Neural cell (in vitro differentiated cells): ENCODE data around the gene BNC2. TPM values are rescaled to one million over a fixed set of nuclear protein-coding genes. Genes with fewer than 3 reads are reported as not detected.

Experiments
- H2AFZ ChIP-seq: fragments of 200-600, 300-800 bp; sonication (generic), shearing (Covaris generic); 2 replicates; pipeline ENCODE4 v1.6.0; 2014; ENCODE audit warnings: low read depth, mild to moderate bottlenecking, antibody characterized with exemption, low read length, moderate library complexity
- H3F3A ChIP-seq: fragments of 200-600 bp; shearing (Covaris generic); 2 replicates; pipeline ENCODE4 v1.6.1; 2016; ENCODE audit warnings: mild to moderate bottlenecking, moderate library complexity, mixed read lengths, antibody characterized with exemption, low read length; ENCODE audit not compliant: insufficient read depth, poor library complexity, severe bottlenecking
- H3K27ac ChIP-seq: fragments of 200-600, 300-800 bp; sonication (generic), shearing (Covaris generic); 2 replicates; pipeline ENCODE4 v1.5.1; 2014; ENCODE audit warnings: mild to moderate bottlenecking, low read length, moderate library complexity
- H3K27me3 ChIP-seq: fragments of 300-800, 200-600 bp; sonication (generic), shearing (Covaris generic); 2 replicates; pipeline ENCODE4 v1.6.0; 2014; ENCODE audit warnings: mild to moderate bottlenecking, low read depth, low read length, moderate library complexity; ENCODE audit not compliant: insufficient read depth
- H3K36me3 ChIP-seq: fragments of 300-800, 200-600 bp; sonication (generic), shearing (Covaris generic); 2 replicates; pipeline ENCODE4 v1.5.1; 2014; ENCODE audit warnings: mild to moderate bottlenecking, antibody characterized with exemption, low read length, moderate library complexity; ENCODE audit not compliant: insufficient read depth
- H3K4me2 ChIP-seq: fragments of 300-800, 200-600 bp; sonication (generic), shearing (Covaris generic); 2 replicates; pipeline ENCODE4 v1.6.0; 2014; ENCODE audit warnings: mild to moderate bottlenecking, low read length
- H3K4me3 ChIP-seq: fragments of 300-800, 200-600 bp; sonication (generic), shearing (Covaris generic); 2 replicates; pipeline ENCODE4 v1.5.1; 2014; ENCODE audit warnings: mild to moderate bottlenecking, low read length, moderate library complexity
- H3K79me2 ChIP-seq: fragments of 200-600 bp; shearing (Covaris generic); replicated peaks from 2 replicates; pipeline ENCODE4 v1.6.0; 2014; ENCODE audit warnings: mild to moderate bottlenecking, low read length, moderate library complexity; ENCODE audit not compliant: insufficient read depth
- H3K9ac ChIP-seq: fragments of 300-800, 200-600 bp; sonication (generic), shearing (Covaris generic); 2 replicates; pipeline ENCODE4 v1.6.1; 2016; ENCODE audit warnings: mild to moderate bottlenecking, low read length, mixed read lengths
- H3K9me2 ChIP-seq: fragments of 200-600 bp; shearing (Covaris generic); 2 replicates; pipeline ENCODE4 v1.6.1; 2016; ENCODE audit warnings: mild to moderate bottlenecking, low read length, mixed read lengths; ENCODE audit not compliant: insufficient read depth
- H3K9me3 ChIP-seq: fragments of 200-600, 300-800 bp; sonication (generic), shearing (Covaris generic); 2 replicates; pipeline ENCODE4 v1.6.1; 2016; ENCODE audit warnings: mild to moderate bottlenecking, mixed run types, low read length, moderate library complexity, mixed read lengths
- H4K20me1 ChIP-seq: fragments of 200-600 bp; shearing (Covaris generic); 2 replicates; pipeline ENCODE4 v1.6.1; 2016; ENCODE audit warnings: mild to moderate bottlenecking, mixed run types; ENCODE audit not compliant: insufficient read depth
- CTCF ChIP-seq: fragments of 450-650 bp; IDR thresholded peaks from 2 replicates; pipeline ENCODE4 v1.5.1; 2014; ENCODE audit warnings: antibody characterized with exemption, mild to moderate bottlenecking, moderate library complexity; ENCODE audit not compliant: poor library complexity, severe bottlenecking
- EP300 ChIP-seq: fragments of 450-650 bp; conservative IDR thresholded peaks from 2 replicates; pipeline ENCODE4 v1.6.1; 2014; ENCODE audit warnings: antibody characterized with exemption, mild to moderate bottlenecking, moderate library complexity; ENCODE audit not compliant: poor library complexity, severe bottlenecking
- EZH2 ChIP-seq: fragments of 200-600, 300-800 bp; shearing (Covaris generic), sonication (generic); IDR thresholded peaks from 2 replicates; pipeline ENCODE4 v1.6.1; 2014; ENCODE audit warnings: antibody characterized with exemption, low read length, borderline replicate concordance, mild to moderate bottlenecking; ENCODE audit not compliant: insufficient read depth, poor library complexity, severe bottlenecking
- MXI1 ChIP-seq: fragments of 450-650 bp; conservative IDR thresholded peaks from 2 replicates; pipeline ENCODE4 v1.6.1; 2014; ENCODE audit warnings: antibody characterized with exemption, mild to moderate bottlenecking; ENCODE audit not compliant: poor library complexity, severe bottlenecking
- POLR2AphosphoS5 ChIP-seq: IDR thresholded peaks from 2 replicates; pipeline ENCODE4 v1.6.1; 2012
- RAD21 ChIP-seq: fragments of 450-650 bp; conservative IDR thresholded peaks from 2 replicates; pipeline ENCODE4 v1.6.1; 2014; ENCODE audit warnings: antibody characterized with exemption, mild to moderate bottlenecking, moderate library complexity
- SMC3 ChIP-seq: fragments of 450-650 bp; conservative IDR thresholded peaks from 2 replicates; pipeline ENCODE4 v1.6.1; 2014; ENCODE audit warnings: antibody characterized with exemption, mild to moderate bottlenecking, moderate library complexity; ENCODE audit not compliant: poor library complexity
- TAF1 ChIP-seq: IDR thresholded peaks from 2 replicates; pipeline ENCODE4 v1.6.1; 2012; ENCODE audit warnings: low read depth
- polyA plus RNA-seq: library from polyadenylated mRNA; depleted of rRNA; stranded (reverse); fragments of >200 nt; gene quantifications from 2 replicates; pipeline ENCODE4 v1.2.3, GENCODE V29; 2014
- TF ChIP-seq, protein P1 (sequence below): IDR thresholded peaks from 2 replicates; pipeline ENCODE4 v1.6.1; 2012; ENCODE audit warnings: borderline replicate concordance

The BNC2 gene
- polyA plus RNA-seq, 1 donor from 2014 or later = 1.3 TPM

DNA sequence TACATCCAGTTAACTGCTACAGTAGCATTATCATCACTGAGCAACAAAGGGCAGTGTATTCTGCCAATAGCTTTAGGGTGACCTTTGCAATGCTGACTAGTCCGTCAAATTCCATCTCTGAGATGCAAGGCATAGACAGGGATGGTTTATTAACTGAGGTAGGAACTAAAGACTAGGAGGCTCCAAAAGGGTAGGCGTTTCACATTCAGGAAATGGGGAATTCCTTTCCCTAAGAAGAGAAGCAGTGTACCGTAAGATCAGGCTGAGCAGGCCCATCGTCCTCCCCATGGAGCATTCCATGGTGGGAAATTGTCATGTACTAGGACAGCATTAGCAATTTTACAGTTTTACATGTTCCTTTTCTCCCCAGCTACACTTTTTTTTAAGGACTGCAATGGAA is 157.7 kb downstream of the BNC2 start:
- H3K4me3 ChIP-seq = no peak overlapping the region
- H3K9me2 ChIP-seq = no peaks in the 10 kb centered on the region
- TF ChIP-seq CTCF (no peak), SMC3 (no peak), RAD21 (no peak), EP300 (no peak), MXI1 (no peak), EZH2 (no peak), TAF1 (no peak), POLR2AphosphoS5 (no peak)
- TF ChIP-seq, protein P1, sequence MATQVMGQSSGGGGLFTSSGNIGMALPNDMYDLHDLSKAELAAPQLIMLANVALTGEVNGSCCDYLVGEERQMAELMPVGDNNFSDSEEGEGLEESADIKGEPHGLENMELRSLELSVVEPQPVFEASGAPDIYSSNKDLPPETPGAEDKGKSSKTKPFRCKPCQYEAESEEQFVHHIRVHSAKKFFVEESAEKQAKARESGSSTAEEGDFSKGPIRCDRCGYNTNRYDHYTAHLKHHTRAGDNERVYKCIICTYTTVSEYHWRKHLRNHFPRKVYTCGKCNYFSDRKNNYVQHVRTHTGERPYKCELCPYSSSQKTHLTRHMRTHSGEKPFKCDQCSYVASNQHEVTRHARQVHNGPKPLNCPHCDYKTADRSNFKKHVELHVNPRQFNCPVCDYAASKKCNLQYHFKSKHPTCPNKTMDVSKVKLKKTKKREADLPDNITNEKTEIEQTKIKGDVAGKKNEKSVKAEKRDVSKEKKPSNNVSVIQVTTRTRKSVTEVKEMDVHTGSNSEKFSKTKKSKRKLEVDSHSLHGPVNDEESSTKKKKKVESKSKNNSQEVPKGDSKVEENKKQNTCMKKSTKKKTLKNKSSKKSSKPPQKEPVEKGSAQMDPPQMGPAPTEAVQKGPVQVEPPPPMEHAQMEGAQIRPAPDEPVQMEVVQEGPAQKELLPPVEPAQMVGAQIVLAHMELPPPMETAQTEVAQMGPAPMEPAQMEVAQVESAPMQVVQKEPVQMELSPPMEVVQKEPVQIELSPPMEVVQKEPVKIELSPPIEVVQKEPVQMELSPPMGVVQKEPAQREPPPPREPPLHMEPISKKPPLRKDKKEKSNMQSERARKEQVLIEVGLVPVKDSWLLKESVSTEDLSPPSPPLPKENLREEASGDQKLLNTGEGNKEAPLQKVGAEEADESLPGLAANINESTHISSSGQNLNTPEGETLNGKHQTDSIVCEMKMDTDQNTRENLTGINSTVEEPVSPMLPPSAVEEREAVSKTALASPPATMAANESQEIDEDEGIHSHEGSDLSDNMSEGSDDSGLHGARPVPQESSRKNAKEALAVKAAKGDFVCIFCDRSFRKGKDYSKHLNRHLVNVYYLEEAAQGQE = no peak
- H3K27me3 ChIP-seq = no peaks in the 10 kb centered on the region
- no peaks in the 10 kb centered on the region for H4K20me1 ChIP-seq
- H2AFZ ChIP-seq = no peak overlapping the region
- no peak overlapping the region for H3K9ac ChIP-seq
- no peaks in the 10 kb centered on the region for H3K9me3 ChIP-seq
- no peak overlapping the region for H3K4me2 ChIP-seq
- no peaks in the 10 kb centered on the region for H3K36me3 ChIP-seq
- no peaks in the 10 kb centered on the region for H3K79me2 ChIP-seq
- no peak overlapping the region for H3K27ac ChIP-seq
- no peaks in the 10 kb centered on the region for H3F3A ChIP-seq

- Histone ChIP-seq H2AFZ (no peak overlapping the region), H3K79me2 (no peaks in the 10 kb centered on the region), H3K4me2 (no peak overlapping the region), H3K9me3 (no peaks in the 10 kb centered on the region), H4K20me1 (no peaks in the 10 kb centered on the region), H3F3A (no peaks in the 10 kb centered on the region), H3K9ac (no peak overlapping the region), H3K27me3 (no peaks in the 10 kb centered on the region), H3K4me3 (peak overlapping the region; percentile 40), H3K36me3 (no peaks in the 10 kb centered on the region), H3K9me2 (no peaks in the 10 kb centered on the region), H3K27ac (peak overlapping the region; percentile 40)
- peak; percentile 11 for TF ChIP-seq EP300
- no peak for TF ChIP-seq RAD21
- TF ChIP-seq TAF1 = no peak
- no peak for TF ChIP-seq POLR2AphosphoS5
- no peak for TF ChIP-seq SMC3
- no peak for TF ChIP-seq CTCF
- TF ChIP-seq MXI1 = no peak
- TF ChIP-seq, protein P1 = no peak
- no peak for TF ChIP-seq EZH2
Measured at GRCh38 chr9:16710888-16711287, 159.6 kb downstream of the BNC2 start.
